NCI-H460 (cell line): Measurements from ENCODE around the gene TTC28. TPM values are rescaled to one million over a fixed set of nuclear protein-coding genes. Genes with fewer than 3 reads are reported as not detected.
"Not testable (repeated sequence)": the region's sequence is repeated elsewhere in the genome, so short reads cannot be mapped to it uniquely, and the experiment has no call there.

ENCODE experiments used
- DNase-seq: peaks from one replicate; pipeline ENCODE4 v3.0.0-alpha.2; 2016; ENCODE audit warnings: low read depth; ENCODE audit errors: extremely low read depth
- total RNA-seq: library from RNA; depleted of rRNA; stranded (reverse); fragments of >200 nt; shearing (Covaris generic); gene quantifications from 2 replicates; pipeline ENCODE4 v1.2.3, GENCODE V29; 2014

TTC28 gene
- total RNA-seq, 1 experiment from 2014 or later, result 6.6 TPM

DNA sequence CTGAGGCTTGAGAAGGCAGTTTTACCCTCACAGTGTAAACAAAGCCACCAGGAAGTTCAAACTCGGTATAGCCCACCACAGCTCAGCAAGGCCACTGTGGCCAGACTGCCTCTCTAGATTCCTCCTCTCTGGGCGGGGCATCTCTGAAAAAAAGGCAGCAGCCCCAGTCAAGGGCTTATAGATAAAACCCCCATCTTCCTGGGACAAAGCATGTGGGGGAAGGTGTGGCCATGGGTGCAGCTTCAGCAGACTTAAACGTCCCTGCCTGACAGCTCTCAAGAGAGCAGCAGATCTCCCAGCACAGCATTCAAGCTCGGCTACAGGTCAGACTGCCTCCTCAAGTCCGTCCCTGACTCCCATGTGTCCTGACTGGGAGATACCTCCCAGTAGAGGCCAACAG lies 69.7 kb downstream of the TTC28 start:
- no peak for DNase-seq

DNA sequence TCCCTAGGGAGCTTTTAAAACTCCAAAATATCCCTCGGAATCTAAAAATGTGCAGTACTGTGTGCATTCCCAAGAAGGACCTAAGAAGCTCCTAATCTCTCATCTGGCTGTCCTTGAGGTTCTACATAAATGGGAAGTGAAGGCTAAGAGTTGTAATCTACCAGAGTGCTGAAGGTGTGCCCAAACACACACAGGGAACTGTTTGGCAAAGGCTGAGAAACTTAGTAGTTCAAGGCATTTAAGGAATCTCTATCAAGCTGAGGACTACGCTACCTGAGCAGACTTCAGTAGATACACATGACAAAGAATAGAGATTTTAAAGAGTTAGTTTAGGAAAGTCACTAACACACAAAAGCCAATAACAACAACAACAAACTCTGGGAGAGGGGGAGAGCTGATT lies 71.1 kb downstream of the TTC28 start:
- DNase-seq, result no peak

DNA sequence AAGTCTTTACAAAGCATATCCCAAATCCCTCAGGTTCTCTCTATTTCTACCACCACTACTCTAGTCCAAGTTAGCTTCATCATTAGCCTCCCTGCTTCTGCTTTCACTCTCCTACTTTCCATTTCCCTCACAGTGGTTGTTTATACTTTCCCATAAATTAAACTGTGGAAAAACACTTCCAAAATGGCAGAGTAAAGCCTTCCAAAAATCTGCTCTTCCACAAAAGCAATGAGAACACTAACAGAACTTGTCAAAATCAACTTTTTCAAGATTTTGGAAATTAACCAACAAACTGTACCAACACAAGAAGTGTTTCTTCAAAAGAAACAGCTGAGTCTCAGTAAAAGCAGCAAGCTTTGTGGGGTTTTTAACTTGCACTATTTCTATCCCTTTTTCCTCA lies 71.8 kb downstream of the TTC28 start:
- no peak for DNase-seq

DNA sequence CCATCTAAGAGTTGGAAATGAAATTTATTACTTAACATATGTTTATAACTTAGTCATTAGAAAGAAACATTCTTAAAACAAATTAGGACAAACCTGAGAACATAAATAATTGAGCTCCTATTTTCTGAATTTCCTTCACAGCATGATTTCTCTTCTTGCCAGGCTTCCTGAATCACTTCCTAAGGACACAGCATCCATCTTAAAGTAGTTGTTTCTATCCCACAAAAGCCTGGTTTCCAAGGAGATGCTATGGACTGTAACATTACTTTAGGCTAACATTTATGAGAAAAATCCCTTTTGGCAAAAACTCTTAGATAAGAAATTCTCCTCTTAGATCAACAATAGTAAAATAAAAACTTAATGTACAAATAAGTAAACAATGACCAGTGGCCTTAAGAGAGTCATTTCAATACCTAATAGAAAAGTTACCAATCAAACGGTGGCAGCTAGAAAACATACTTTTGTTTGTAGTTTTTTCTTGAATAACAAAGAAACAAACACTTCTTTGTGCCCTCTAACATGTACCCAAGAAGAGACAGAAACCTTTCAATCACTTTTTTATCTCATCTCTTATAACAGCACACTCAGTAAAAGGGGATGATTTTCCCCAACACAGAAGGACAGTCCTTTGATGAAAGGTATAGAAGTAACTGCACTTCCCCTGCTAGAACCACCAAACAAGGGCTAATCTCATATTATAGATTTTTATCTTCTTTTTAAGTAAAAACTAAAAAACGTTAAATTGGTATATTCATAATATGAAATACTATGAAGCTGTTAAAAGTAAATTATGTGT lies 74.5 kb downstream of the TTC28 start:
- no peak for DNase-seq

DNA sequence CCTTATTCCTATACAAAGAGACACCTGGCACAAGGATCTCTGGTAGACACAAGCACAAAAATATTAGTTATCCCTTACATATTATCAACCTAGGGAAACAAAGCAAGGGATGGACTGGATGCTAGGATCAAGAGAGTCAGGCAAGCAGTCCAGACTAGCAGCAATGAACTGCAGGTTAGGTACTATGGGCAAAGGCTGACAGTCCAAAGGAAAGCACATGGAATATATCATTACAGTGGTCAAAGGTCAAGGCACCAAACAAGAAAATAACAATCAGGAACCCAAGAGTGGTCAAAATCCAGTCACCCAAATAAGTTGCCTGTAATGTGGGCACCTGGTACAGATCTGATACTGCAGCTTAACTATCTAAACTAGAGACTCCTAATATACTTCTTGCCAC lies 77.7 kb downstream of the TTC28 start:
- no peak for DNase-seq

DNA sequence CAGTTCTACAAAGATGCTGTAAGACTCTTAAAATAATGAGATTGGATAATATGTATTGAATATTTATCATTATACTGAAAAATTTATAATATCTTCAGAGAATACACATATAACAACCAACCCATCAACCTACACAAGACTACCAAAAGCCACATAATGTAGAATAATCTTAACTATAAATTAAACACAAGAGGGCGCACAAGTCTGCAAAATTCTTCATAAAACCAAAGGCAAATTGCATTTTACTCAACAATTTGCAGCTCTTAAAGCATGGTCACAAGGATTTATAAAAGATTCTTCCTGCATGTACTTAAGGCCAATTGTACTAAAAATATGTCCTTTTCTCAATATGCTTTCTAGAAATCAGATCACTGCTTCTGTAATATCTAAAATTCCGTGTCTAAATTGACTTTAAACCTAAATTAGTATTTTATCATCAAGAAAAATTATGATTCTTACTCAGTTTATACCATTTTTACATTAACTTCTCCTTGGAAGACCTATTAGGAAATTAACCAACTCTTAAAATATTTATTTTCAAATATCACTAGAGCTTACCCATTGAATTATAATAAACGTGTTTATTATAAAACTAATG lies 79.0 kb downstream of the TTC28 start:
- peak; percentile 52 for DNase-seq

DNA sequence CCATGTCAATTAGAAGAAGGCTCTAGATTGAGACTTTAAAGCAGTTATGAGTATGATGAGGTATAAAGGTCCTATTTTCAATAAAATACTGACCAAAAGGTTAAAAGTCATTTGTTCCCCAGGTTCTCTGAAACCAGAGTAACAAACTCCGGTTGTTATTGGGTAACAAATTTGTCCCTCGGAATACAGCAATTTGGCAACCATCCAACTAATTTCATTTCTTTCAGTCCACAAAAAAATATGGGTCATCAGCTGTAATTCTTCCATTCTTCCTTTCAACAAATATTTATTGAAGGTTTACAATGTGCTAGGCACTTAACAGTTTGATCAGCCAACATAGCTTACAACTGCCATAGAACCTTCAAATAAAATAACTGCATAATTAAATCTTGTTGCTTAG lies 79.9 kb downstream of the TTC28 start:
- DNase-seq, result no peak

DNA sequence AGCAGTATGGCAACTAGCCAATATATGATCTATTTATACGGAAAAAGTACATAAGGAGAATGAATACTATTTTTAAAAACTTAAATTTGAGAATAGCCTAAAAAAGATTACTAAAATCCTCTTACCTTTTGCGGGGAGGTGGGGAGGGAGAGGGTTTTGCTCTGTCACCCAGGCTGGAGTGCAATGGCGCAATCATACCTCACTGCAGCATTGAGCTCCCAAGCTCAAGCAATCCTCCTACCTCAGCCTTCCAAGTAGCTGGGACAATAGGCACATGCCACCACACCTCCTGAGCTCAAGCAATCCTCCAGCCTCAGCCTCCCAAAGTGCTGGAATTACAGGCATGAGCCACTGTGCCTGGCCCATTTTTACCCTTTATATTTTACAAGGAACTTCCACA lies 82.0 kb downstream of the TTC28 start:
- no peak for DNase-seq

DNA sequence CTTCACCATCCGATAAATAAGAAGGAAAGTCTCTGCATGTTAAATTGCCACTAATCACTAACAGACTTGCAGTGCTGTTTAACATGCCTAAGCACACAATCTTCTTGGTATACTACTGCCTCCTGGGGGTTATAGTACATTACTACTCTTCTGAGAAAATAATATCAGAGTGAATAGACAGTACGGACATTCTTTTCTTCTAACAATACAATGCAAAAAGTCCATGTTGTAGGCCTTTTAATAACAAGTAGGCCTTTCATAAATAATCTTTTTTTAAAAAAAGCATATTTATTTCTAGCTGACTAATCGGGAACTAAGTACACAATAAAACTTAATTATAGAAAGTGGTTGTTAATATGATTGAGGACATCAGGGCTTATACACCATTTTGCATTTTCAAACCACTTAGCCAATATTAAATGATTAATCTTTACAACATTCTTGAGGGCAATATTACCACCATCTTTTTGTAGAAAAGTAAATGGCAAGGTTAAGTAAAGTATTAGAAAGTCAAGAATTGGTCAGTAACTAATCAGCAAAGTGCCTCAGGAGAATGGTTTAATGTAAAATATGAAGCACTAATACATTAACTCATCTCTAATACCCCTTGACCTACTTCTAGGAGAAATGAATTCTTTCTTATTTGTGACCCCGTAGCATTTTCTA lies 84.7 kb downstream of the TTC28 start:
- peak; percentile 54 for DNase-seq

DNA sequence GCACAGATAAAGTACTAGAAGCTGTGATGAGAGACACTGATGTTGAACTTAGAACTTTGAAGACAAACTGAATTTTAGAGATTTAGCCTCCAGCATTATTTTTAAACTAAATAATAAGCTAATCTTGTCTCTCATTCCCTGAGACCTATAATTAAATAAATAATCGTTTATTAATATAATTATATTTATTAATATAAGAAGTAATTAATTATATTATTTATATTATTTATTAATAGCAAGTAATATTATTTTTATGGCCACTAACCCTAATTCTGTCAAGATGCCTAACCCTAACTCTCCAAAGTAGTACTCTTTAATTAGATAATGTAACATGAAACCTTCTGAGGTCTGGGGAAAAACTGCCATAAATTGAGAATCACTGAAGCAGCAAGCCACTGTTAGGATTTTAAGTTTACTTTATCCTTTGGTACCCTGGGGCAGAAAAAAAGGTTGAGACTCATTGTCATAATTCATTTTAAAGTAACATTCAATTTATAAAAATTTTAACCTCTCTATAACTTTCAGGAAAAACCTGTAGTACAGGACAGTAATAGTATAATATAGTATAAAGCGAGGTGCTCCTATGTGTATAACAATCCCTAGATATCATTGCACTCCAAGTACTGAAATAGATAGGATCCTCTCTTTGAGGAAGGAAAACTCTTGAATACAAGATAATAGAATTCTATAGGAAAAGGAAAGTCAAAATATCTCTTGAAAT lies 85.4 kb downstream of the TTC28 start:
- DNase-seq, result no peak

DNA sequence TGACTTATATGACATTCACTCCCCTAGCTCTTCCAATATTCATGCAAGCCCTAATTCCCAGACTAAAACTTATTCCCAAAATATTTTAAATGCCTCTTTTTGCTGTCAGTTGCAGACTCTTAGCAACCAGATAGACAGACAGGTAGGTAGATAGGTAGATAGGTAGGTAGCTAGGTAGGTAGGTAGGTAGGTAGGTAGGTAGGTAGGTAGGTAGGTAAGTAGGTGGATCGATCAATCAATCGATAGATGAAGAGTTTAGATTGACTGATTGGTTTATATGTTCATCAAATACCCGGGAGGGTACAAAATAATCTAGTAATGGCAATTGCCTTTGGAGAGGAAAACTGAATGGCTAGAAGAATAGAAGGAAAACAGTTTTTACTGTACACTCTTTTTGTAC lies 86.3 kb downstream of the TTC28 start:
- no peak for DNase-seq

DNA sequence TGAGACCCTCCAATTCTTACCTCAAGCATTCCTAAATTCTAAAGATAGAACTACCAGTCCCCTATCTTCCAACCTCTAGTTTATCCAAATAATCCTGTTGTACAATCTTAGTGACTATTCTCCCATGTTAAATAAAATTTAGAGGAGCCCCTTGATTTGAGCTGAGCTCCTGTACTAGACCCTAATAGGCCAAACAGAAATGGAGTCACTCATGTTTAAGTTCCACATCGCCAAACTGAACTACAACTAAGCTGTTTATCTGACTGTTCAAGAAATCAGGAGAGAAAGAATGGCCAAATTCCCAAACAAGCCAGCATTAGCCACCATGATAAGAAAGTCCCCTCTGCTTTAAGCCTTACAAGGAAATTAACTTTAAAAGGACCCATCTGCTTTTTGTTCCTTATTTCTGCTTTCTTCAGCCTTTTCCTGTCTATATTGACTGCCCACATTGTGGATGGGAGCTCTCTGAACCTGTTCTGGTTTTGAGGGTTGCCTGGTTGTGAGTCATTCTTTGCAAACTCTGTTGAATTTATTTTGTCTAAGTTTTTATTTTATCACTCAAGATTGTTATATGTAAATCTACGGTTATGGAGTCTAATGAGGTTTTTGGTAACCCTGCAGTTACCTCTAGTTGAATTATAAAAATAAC lies 90.4 kb downstream of the TTC28 start:
- no peak for DNase-seq

DNA sequence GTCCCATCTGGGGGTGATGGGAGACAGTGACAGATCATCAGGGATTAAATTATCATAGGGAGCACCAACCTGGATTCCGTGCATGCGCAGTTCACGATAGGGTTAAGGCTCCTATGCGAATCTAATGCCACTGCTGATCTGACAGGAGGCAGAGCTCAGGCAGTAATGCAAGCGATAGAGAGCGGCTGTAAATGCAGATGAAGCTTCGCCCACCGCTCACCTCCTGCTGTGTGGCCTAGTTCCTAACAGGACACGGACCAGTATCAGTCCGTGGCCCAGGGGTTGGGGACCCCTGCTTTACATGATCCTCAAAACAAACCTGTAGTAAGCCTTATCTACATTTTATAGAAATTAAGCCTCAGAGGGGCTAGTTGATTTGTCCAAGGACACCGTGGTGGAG lies 94.3 kb downstream of the TTC28 start:
- no peak for DNase-seq

DNA sequence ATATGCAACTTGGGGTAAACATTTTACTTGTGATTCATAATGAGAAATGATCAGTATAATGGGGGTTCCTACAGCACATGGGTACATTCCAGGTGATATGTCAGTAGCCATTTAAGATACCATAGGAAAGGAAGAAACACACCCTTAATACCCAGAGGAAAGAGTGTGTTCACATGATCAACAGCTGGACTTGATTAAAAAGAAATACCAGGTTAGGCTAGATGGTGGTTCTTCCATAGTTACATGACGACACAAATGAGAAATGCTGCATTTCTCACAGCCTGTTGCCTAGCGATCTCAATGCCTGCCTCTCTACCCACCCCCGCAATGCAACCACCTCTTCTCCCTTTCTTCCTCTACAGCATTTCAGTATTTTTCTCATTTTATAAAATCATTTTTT lies 96.8 kb downstream of the TTC28 start:
- DNase-seq, result no peak

DNA sequence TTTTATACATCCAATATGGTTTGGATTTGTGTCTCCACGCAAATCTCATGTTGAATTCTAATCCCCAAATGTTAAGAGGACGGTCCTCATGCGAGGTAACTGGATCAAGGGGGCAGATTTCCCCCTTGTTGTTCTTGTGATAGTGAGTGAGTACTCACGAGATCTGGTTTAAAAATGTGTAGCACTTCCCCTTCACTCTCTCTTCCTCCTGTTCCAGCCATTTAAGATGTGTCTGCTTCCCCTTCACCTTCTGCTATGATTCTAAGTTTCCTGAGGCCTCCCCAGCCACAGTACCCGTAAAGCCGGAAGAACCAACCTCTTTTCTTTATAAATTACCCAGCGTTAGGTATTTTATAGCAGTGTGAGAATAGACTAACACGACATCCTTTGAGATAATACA lies 98.6 kb downstream of the TTC28 start:
- no peak for DNase-seq

DNA sequence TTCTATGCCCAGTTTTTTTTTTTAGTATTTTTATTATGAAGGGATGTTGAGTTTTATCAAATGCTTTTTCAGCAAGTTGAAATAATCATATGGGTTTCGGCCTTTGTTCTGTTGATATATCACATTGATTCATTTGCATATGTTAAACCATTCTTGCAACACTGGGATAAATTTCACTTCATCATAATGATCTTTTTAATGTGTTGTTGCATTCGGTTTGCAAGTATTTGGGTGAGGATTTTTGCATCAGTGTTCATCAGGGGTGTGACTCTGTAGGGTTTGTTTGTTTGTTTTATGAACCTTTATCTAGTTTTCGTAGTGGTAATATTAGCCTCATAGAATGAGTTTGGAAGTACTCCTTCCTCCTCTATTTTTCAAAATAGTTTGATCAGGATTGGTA lies 103.5 kb downstream of the TTC28 start:
- DNase-seq, result no peak

DNA sequence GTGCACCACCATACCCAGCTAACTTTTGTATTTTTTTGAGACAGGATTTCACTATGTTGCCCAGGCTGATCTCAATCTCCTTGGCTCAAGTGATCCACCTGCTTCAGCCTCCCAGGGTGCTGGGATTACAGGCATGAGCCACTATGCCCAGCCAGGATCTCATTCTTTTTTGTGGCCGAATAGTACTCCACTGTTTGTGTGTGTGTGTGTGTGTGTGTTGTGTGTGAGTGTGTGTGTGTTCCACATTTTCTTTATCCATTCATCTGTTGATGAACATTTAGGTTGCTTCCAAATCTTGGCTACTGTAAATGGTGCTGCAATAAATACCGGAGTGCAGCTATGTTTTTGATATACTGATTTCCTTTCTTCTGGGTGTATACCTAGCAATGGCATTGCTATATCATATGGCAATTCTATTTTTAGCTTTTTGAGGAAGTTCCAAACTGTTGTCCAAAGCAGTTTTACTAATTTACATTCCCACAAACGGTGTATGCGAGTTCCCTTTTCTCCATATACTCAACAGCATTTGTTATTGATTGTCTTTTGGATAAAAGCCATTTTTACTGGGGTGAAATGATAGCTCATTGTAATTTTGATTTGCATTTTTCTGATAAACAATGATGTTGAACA lies 105.4 kb downstream of the TTC28 start:
- no peak for DNase-seq

DNA sequence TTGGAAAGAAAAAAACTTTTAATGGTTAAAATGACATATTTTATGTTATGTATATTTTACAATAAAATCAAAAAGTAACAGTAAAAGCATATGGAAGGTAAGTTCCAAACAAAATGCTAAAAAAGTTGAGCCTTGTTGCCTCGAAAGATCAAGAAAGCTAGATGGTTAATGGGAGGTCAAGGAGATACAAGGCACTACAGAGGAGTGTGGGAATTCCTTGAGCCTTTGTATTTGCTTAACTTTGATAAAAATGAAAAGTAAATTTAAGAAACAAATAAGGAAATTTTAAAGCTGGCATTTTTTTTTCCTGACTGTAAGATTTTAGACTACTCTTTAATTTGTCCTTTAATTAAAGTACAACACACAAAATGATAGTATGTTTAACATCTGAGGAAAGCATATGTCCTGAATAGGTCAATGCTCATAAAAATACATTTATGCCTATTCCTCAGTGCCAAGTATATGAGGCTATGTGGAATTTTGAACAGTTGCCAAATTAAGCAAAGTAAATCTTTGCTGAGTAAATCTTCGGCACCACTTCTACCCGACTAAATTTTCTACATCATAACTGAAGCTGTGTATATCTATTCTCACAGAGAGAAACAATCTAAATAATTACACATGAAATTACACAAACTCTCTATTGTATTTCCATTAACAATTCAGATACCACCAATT lies 108.8 kb downstream of the TTC28 start:
- no peak for DNase-seq

DNA sequence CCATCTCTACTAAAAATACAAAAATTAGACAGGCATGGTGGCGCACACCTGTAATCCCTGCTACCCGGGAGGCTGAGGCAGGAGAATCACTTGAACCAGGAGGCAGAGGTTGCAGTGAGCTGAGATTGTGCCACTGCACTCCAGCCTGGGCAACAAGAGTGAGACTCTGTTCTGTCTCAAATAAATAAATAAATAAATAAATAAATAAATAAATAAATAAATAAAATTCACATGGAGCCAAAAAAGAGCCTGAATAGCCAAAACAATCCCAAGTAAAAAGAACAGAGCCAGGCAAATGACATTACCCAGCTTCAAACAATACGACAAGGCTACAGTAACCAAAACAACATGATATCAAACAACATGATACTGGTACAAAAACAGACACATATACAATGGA lies 110.7 kb downstream of the TTC28 start:
- not testable (repeated sequence) for DNase-seq

DNA sequence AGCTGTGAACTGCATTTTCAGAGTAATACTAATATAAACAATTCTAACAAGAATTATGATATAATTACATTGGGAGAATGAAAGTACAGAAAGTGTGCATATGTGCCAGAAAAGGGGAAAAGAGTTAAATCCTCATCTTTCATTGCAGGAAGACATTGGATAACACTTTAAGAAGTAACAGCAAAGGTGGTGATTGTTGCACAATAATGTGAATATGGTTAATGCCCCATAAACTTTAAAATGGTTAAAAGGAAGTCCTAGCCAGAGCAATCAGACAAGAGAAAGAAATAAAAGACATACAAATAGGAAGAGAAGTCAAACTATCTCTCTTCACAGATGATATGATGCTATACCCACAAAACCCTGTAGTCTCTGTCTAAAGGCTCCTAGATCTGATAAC lies 111.5 kb downstream of the TTC28 start:
- DNase-seq, result no peak
